CD4-positive, CD25-positive, alpha-beta regulatory T cell (primary cell): Measurements from ENCODE around the gene SNX20. TPM values are rescaled to one million over a fixed set of nuclear protein-coding genes. Genes with fewer than 3 reads are reported as not detected.
A peak's percentile ranks its signal among the peaks of the same experiment; 100 is the strongest.

Experiments used
- ATAC-seq, 2 donors: fragments of 150-1000 bp; cut with Tn5 transposase; one replicate each; pipeline ENCODE4 v1.10.0; 2021; ENCODE audit warnings: low read depth in 2 of 2, moderate number of reproducible peaks in 2 of 2, moderate library complexity in 1 of 2
- DNase-seq, 3 donors: peaks; one replicate each; pipeline versions ENCODE4 v3.0.0 to v3.0.0-alpha.2; 2012 to 2022; ENCODE audit warnings: mixed read lengths in 1 of 3
- H3K27ac ChIP-seq: one replicate; pipeline ENCODE4 v1.7.0; 2013; ENCODE audit warnings: mild to moderate bottlenecking, low read length; ENCODE audit not compliant: insufficient read depth, poor library complexity, severe bottlenecking
- H3K27me3 ChIP-seq: one replicate; pipeline ENCODE4 v1.7.0; 2013; ENCODE audit warnings: low read length; ENCODE audit not compliant: control insufficient read depth, insufficient read depth
- H3K36me3 ChIP-seq: one replicate; pipeline ENCODE4 v1.7.0; 2013; ENCODE audit warnings: mild to moderate bottlenecking, low read length, moderate library complexity; ENCODE audit not compliant: control insufficient read depth, insufficient read depth
- H3K4me1 ChIP-seq: 2 replicates; pipeline ENCODE4 v1.7.0; 2013; ENCODE audit warnings: mild to moderate bottlenecking, low read length; ENCODE audit not compliant: insufficient read depth, control insufficient read depth, poor library complexity, severe bottlenecking
- H3K4me3 ChIP-seq: one replicate; pipeline ENCODE4 v1.7.0; 2013; ENCODE audit warnings: low read depth, mild to moderate bottlenecking, low read length, moderate library complexity
- H3K9me3 ChIP-seq, 2 experiments: 1 replicate in 1 of 2; 2 replicates in 1 of 2; pipeline ENCODE4 v1.7.0; 2013; ENCODE audit warnings: low read length in 2 of 2, mild to moderate bottlenecking in 1 of 2, moderate library complexity in 1 of 2; ENCODE audit not compliant: control insufficient read depth in 2 of 2
- H3K27ac Mint-ChIP-seq, 3 donors: one replicate each; pipeline ENCODE4 v1.8.0; 2020 to 2022; ENCODE audit warnings: mild to moderate bottlenecking in 3 of 3, mixed read lengths in 3 of 3, moderate library complexity in 2 of 3
- H3K27me3 Mint-ChIP-seq: one replicate; pipeline ENCODE4 v1.8.0; 2022; ENCODE audit warnings: mild to moderate bottlenecking, mixed read lengths
- H3K36me3 Mint-ChIP-seq: one replicate; pipeline ENCODE4 v1.8.0; 2020; ENCODE audit warnings: mixed read lengths
- H3K4me1 Mint-ChIP-seq, 4 donors: one replicate each; pipeline ENCODE4 v1.8.0; 2020 to 2022; ENCODE audit warnings: mixed read lengths in 4 of 4, mild to moderate bottlenecking in 1 of 4
- H3K4me3 Mint-ChIP-seq, 4 donors: one replicate each; pipeline ENCODE4 v1.8.0; 2020 to 2022; ENCODE audit warnings: mild to moderate bottlenecking in 4 of 4, mixed read lengths in 4 of 4, moderate library complexity in 3 of 4
- H3K9me3 Mint-ChIP-seq, 7 donors: one replicate each; pipeline ENCODE4 v1.8.0; 2020 to 2022; ENCODE audit warnings: mixed read lengths in 7 of 7, mild to moderate bottlenecking in 3 of 7, moderate library complexity in 2 of 7
- polyA plus RNA-seq, 4 donors: library from polyadenylated mRNA; unstranded; fragments of 300-500 nt; fragmentation: Illumina TruSeq; gene quantifications; one replicate each; pipeline ENCODE4 v1.2.3, GENCODE V29; 2021
- total RNA-seq: library from RNA; stranded (reverse); gene quantifications from one replicate; pipeline ENCODE4 v1.2.3, GENCODE V29; 2022

Gene SNX20
- total and polyA plus RNA-seq, 5 donors from 2014 or later = 69.2 to 173 (median 130) TPM

GRCh38 chr16:50628156-50628802 is 52.8 kb downstream of the SNX20 start:
- no peak overlapping the region for H3K27ac Mint-ChIP-seq
- peaks cover 15% of the 10 kb centered on the region for H3K4me1 ChIP-seq
- H3K36me3 ChIP-seq = no peaks in the 10 kb centered on the region
- no peak overlapping the region for H3K4me3 ChIP-seq
- H3K9me3 Mint-ChIP-seq = no peaks in the 10 kb centered on the region
- no peak overlapping the region for H3K4me3 Mint-ChIP-seq
- H3K27me3 ChIP-seq = no peaks in the 10 kb centered on the region
- peaks cover 0 to 35% (median 17%) of the 10 kb centered on the region in 4 donors for H3K4me1 Mint-ChIP-seq
- no peaks in the 10 kb centered on the region for H3K9me3 ChIP-seq
- H3K27me3 Mint-ChIP-seq = no peaks in the 10 kb centered on the region
- ATAC-seq = no peak
- peaks cover 5% of the 10 kb centered on the region for H3K36me3 Mint-ChIP-seq
- no peak overlapping the region for H3K27ac ChIP-seq
- DNase-seq = no peak

- no peaks in the 10 kb centered on the region for H3K9me3 ChIP-seq
- H3K36me3 Mint-ChIP-seq = peaks cover 5% of the 10 kb centered on the region
- no peaks in the 10 kb centered on the region for H3K27me3 ChIP-seq
- no peaks in the 10 kb centered on the region for H3K27me3 Mint-ChIP-seq
- H3K4me3 Mint-ChIP-seq = peak overlapping the region in 2 of 4 donors; percentile 64 to 67
- H3K9me3 Mint-ChIP-seq = no peaks in the 10 kb centered on the region
- H3K4me1 Mint-ChIP-seq = peaks cover 0 to 38% (median 18%) of the 10 kb centered on the region in 4 donors
- ATAC-seq (peak; percentile 52 to 53), DNase-seq (peak in 2 of 3 donors; percentile 35 to 40)
- H3K27ac ChIP-seq = no peak overlapping the region
- H3K4me3 ChIP-seq = no peak overlapping the region
- H3K36me3 ChIP-seq = no peaks in the 10 kb centered on the region
- H3K27ac Mint-ChIP-seq = peak overlapping the region; percentile 49 to 84 (median 74)
- peaks cover 15% of the 10 kb centered on the region for H3K4me1 ChIP-seq
Measured at GRCh38 chr16:50627419-50627818, 53.7 kb downstream of the SNX20 start.

GRCh38 chr16:50626868-50627267 is 54.2 kb downstream of the SNX20 start:
- peaks cover 15% of the 10 kb centered on the region for H3K4me1 ChIP-seq
- no peaks in the 10 kb centered on the region for H3K27me3 ChIP-seq
- no peaks in the 10 kb centered on the region for H3K9me3 ChIP-seq
- Mint-ChIP-seq H3K4me3 (peak overlapping the region in 2 of 4 donors; percentile 64 to 67), H3K9me3 (no peaks in the 10 kb centered on the region), H3K4me1 (peaks cover 0 to 38% (median 18%) of the 10 kb centered on the region in 4 donors), H3K27ac (peak overlapping the region in 2 of 3 donors; percentile 43 to 84), H3K27me3 (no peaks in the 10 kb centered on the region), H3K36me3 (no peaks in the 10 kb centered on the region)
- H3K36me3 ChIP-seq = no peaks in the 10 kb centered on the region
- ATAC-seq (peak in 1 of 2 donors; percentile 41), DNase-seq (peak in 1 of 3 donors; percentile 28)
- no peak overlapping the region for H3K4me3 ChIP-seq
- no peak overlapping the region for H3K27ac ChIP-seq

- Histone ChIP-seq H3K27ac (no peak overlapping the region), H3K9me3 (no peaks in the 10 kb centered on the region), H3K36me3 (no peaks in the 10 kb centered on the region), H3K4me3 (no peak overlapping the region), H3K27me3 (no peaks in the 10 kb centered on the region), H3K4me1 (peaks cover 15% of the 10 kb centered on the region)
- Mint-ChIP-seq H3K27ac (no peak overlapping the region), H3K4me1 (peaks cover 0 to 38% (median 18%) of the 10 kb centered on the region in 4 donors), H3K4me3 (no peak overlapping the region), H3K27me3 (no peaks in the 10 kb centered on the region), H3K9me3 (no peaks in the 10 kb centered on the region), H3K36me3 (no peaks in the 10 kb centered on the region)
- DNase-seq (no peak), ATAC-seq (no peak)
Measured at GRCh38 chr16:50625374-50625773, 55.7 kb downstream of the SNX20 start.

GRCh38 chr16:50624449-50624970 is 56.6 kb downstream of the SNX20 start:
- DNase-seq (no peak), ATAC-seq (no peak)
- peak overlapping the region in 1 of 3 donors; percentile 36 for H3K27ac Mint-ChIP-seq
- H3K36me3 Mint-ChIP-seq = no peaks in the 10 kb centered on the region
- peaks cover 15% of the 10 kb centered on the region for H3K4me1 ChIP-seq
- H3K36me3 ChIP-seq = no peaks in the 10 kb centered on the region
- peaks cover 0 to 36% (median 18%) of the 10 kb centered on the region in 4 donors for H3K4me1 Mint-ChIP-seq
- no peaks in the 10 kb centered on the region for H3K27me3 ChIP-seq
- no peaks in the 10 kb centered on the region for H3K9me3 Mint-ChIP-seq
- H3K9me3 ChIP-seq = no peaks in the 10 kb centered on the region
- H3K27ac ChIP-seq = no peak overlapping the region
- no peak overlapping the region for H3K4me3 Mint-ChIP-seq
- H3K4me3 ChIP-seq = no peak overlapping the region
- H3K27me3 Mint-ChIP-seq = no peaks in the 10 kb centered on the region

GRCh38 chr16:50622643-50623369 is 58.3 kb downstream of the SNX20 start:
- Mint-ChIP-seq H3K4me3 (no peak overlapping the region), H3K9me3 (no peaks in the 10 kb centered on the region), H3K36me3 (no peaks in the 10 kb centered on the region), H3K27me3 (no peaks in the 10 kb centered on the region), H3K4me1 (peaks cover 0 to 36% (median 18%) of the 10 kb centered on the region in 4 donors), H3K27ac (peak overlapping the region in 2 of 3 donors; percentile 11 to 26)
- Histone ChIP-seq H3K4me3 (no peak overlapping the region), H3K27ac (no peak overlapping the region), H3K36me3 (no peaks in the 10 kb centered on the region), H3K4me1 (peaks cover 14% of the 10 kb centered on the region), H3K27me3 (no peaks in the 10 kb centered on the region), H3K9me3 (no peaks in the 10 kb centered on the region)
- DNase-seq = no peak
- ATAC-seq = no peak

GRCh38 chr16:50622029-50622428 is 59.1 kb downstream of the SNX20 start:
- no peak for DNase-seq
- Histone ChIP-seq H3K27me3 (no peaks in the 10 kb centered on the region), H3K4me3 (no peak overlapping the region), H3K27ac (no peak overlapping the region), H3K36me3 (no peaks in the 10 kb centered on the region), H3K9me3 (no peaks in the 10 kb centered on the region), H3K4me1 (peaks cover 6% of the 10 kb centered on the region)
- H3K36me3 Mint-ChIP-seq = no peaks in the 10 kb centered on the region
- no peak overlapping the region for H3K27ac Mint-ChIP-seq
- H3K4me3 Mint-ChIP-seq = no peak overlapping the region
- H3K4me1 Mint-ChIP-seq = peaks cover 0 to 34% (median 11%) of the 10 kb centered on the region in 4 donors
- no peak for ATAC-seq
- no peaks in the 10 kb centered on the region for H3K27me3 Mint-ChIP-seq
- no peaks in the 10 kb centered on the region for H3K9me3 Mint-ChIP-seq
